ENCODE results near the gene TPSG1.

The TPSG1 gene

GRCh38 chr16:1216296-1216619 is 8.8 kb downstream of the TPSG1 start:
- no peak for TF ChIP-seq CTCF (IDR thresholded peaks at IDR 0.05; ENCODE audit: extremely low read depth, missing control alignments)
- no peak for DNase-seq (ENCODE audit: low spot score)

GRCh38 chr16:1215574-1216295 is 9.3 kb downstream of the TPSG1 start:
- TF ChIP-seq CTCF (IDR thresholded peaks at IDR 0.05; ENCODE audit: extremely low read depth, missing control alignments), result no peak
- DNase-seq (ENCODE audit: low spot score), result no peak

- no peak for TF ChIP-seq CTCF (IDR thresholded peaks at IDR 0.05; ENCODE audit: extremely low read depth, missing control alignments)
- no peak for DNase-seq (ENCODE audit: low spot score)
Measured at GRCh38 chr16:1214719-1215118, 10.3 kb downstream of the TPSG1 start.

- TF ChIP-seq CTCF (IDR thresholded peaks at IDR 0.05; ENCODE audit: extremely low read depth, missing control alignments), result no peak
- no peak for DNase-seq (ENCODE audit: low spot score)
Measured at GRCh38 chr16:1213796-1214372, 11.2 kb downstream of the TPSG1 start.

- DNase-seq (ENCODE audit: low spot score), result no peak
- TF ChIP-seq CTCF (IDR thresholded peaks at IDR 0.05; ENCODE audit: extremely low read depth, missing control alignments), result no peak
Measured at GRCh38 chr16:1213231-1213630, 11.8 kb downstream of the TPSG1 start.

GRCh38 chr16:1212616-1213194 is 12.4 kb downstream of the TPSG1 start:
- no peak for DNase-seq (ENCODE audit: low spot score)

More at GRCh38 chr16:1212616-1213194, 12.4 kb downstream of the TPSG1 start:
- TF ChIP-seq CTCF (IDR thresholded peaks at IDR 0.05; ENCODE audit: extremely low read depth, missing control alignments), result no peak

All from GM20000 (cell line).